ENCODE measurements around the gene CCDC33.
"Not testable (repeated sequence)": the region's sequence is repeated elsewhere in the genome, so short reads cannot be mapped to it uniquely, and the experiment has no call there.

The CCDC33 gene

GRCh38 chr15:74338676-74339075 is 102.5 kb downstream of the CCDC33 start:
- DNase-seq: no peak

- no peak for DNase-seq
These were observed 103.2 kb downstream of the CCDC33 start for GRCh38 chr15:74339371-74339770.

- DNase-seq: no peak
These were observed 104.0 kb downstream of the CCDC33 start for GRCh38 chr15:74340150-74340549.

- no peak for DNase-seq
These were observed 107.1 kb downstream of the CCDC33 start for GRCh38 chr15:74343127-74343796.

- no peak for DNase-seq
These were observed 107.6 kb downstream of the CCDC33 start for GRCh38 chr15:74343797-74344127.

GRCh38 chr15:74345051-74345450 is 108.9 kb downstream of the CCDC33 start:
- DNase-seq: no peak

GRCh38 chr15:74347757-74348250 is 111.7 kb downstream of the CCDC33 start:
- DNase-seq: no peak

- no peak for DNase-seq
These were observed 113.2 kb downstream of the CCDC33 start for GRCh38 chr15:74349241-74349778.

- DNase-seq: no peak
These were observed 114.5 kb downstream of the CCDC33 start for GRCh38 chr15:74350295-74351275.

GRCh38 chr15:74351670-74352069 is 115.5 kb downstream of the CCDC33 start:
- no peak for DNase-seq

GRCh38 chr15:74352393-74352910 is 116.3 kb downstream of the CCDC33 start:
- DNase-seq: no peak

GRCh38 chr15:74353992-74354391 is 117.9 kb downstream of the CCDC33 start:
- DNase-seq: not testable (repeated sequence)

- not testable (repeated sequence) for DNase-seq
These were observed 119.9 kb downstream of the CCDC33 start for GRCh38 chr15:74356050-74356449.

GRCh38 chr15:74357514-74357913 is 121.4 kb downstream of the CCDC33 start:
- DNase-seq: not testable (repeated sequence)

GRCh38 chr15:74359376-74359775 is 123.2 kb downstream of the CCDC33 start:
- DNase-seq: not testable (repeated sequence)

- not testable (repeated sequence) for DNase-seq
These were observed 124.7 kb downstream of the CCDC33 start for GRCh38 chr15:74360855-74361254.

- DNase-seq: no peak
These were observed 126.4 kb downstream of the CCDC33 start for GRCh38 chr15:74362482-74362881.

GRCh38 chr15:74364936-74365597 is 128.9 kb downstream of the CCDC33 start:
- no peak for DNase-seq

GRCh38 chr15:74365598-74366445 is 129.7 kb downstream of the CCDC33 start:
- no peak for DNase-seq

- no peak for DNase-seq
These were observed 131.2 kb downstream of the CCDC33 start, which contains the start of gene CYP11A1 for GRCh38 chr15:74367296-74367854. Gene CYP11A1 (minus strand): TSS chr15:74367646. CDS start chr15:74367585, 61 bp downstream.

GRCh38 chr15:74368121-74368520 is 132.0 kb downstream of the CCDC33 start:
- no peak for DNase-seq

Data from CD4-positive, alpha-beta T cell treated with Interleukin-10 for 1 hour (primary cell).